HepG2 (cell line): ENCODE measurements around the gene BRSK2. TPM values are rescaled to one million over a fixed set of nuclear protein-coding genes. Genes with fewer than 3 reads are reported as not detected.

Experiments used
- ATAC-seq: fragments of 200-7000 bp; cut with Tn5 transposase; 3 replicates; pipeline ENCODE4 v1.9.1; 2020; ENCODE audit warnings: mild to moderate bottlenecking, moderate library complexity
- BruUV-seq: library from RNA; stranded (reverse); fragments of 400-500 nt; replicated peaks from 2 replicates; lab custom pipeline; 2021; lab: Mats Ljungman, UMichigan
- CTCF ChIA-PET: fragments of 300-600 bp; formaldehyde crosslinking; extraction: SDS; loops from one replicate; lab custom pipeline; 2021; ENCODE audit warnings: low total read pairs, inconsistent platforms, low intra/inter-chr PET ratio; lab: Yijun Ruan, JAX
- POLR2A ChIA-PET: fragments of 350-600 bp; sonication (Branson Sonifier 250); formaldehyde crosslinking; loops from one replicate; lab custom pipeline; 2020; ENCODE audit warnings: antibody characterized with exemption, inconsistent platforms; lab: Yijun Ruan, JAX
- DNase-seq: peaks from one replicate; pipeline ENCODE4 v3.0.0-alpha.2; 2015; ENCODE audit warnings: low spot score
- FAIRE-seq: peaks from 3 replicates; lab custom pipeline; 2011; peaks lifted over from hg19 to GRCh38; lab: Jason Lieb, UNC
- H2AFZ ChIP-seq: one replicate; pipeline ENCODE4 v1.6.1; 2011; ENCODE audit warnings: low read length, inconsistent platforms
- H3K27ac ChIP-seq: fragments of 300-600 bp; 3 replicates; pipeline ENCODE4 v1.8.0; 2011; ENCODE audit warnings: mixed run types, mild to moderate bottlenecking, mixed read lengths, low read length, inconsistent platforms; ENCODE audit not compliant: insufficient read depth; ENCODE audit errors: extremely low read length
- H3K27me3 ChIP-seq, 2 experiments: fragments of 200-600 bp in 1 of 2; 2 replicates in 1 of 2; 3 replicates in 1 of 2; pipeline versions ENCODE4 v1.6.0 to v1.8.0; 2011; ENCODE audit warnings: low read length in 2 of 2, mild to moderate bottlenecking in 2 of 2, moderate library complexity in 2 of 2, inconsistent platforms in 1 of 2; ENCODE audit not compliant: insufficient read depth in 2 of 2, control insufficient read depth in 1 of 2
- H3K36me3 ChIP-seq, 2 experiments: fragments of 200-600 bp in 1 of 2; replicated peaks in 1 of 2; 2 replicates in 1 of 2; 3 replicates in 1 of 2; pipeline versions ENCODE4 v1.5.1 to v1.8.0; 2011; ENCODE audit warnings: low read length in 2 of 2, inconsistent platforms in 1 of 2; ENCODE audit not compliant: insufficient read depth in 2 of 2, control insufficient read depth in 1 of 2
- H3K4me1 ChIP-seq: 2 replicates; pipeline ENCODE4 v1.5.1; 2012; ENCODE audit warnings: low read length, inconsistent platforms; ENCODE audit not compliant: insufficient read depth
- H3K4me2 ChIP-seq: 2 replicates; pipeline ENCODE4 v1.6.0; 2011; ENCODE audit warnings: low read depth, low read length, inconsistent platforms
- H3K4me3 ChIP-seq, 3 experiments: fragments of 200-600 bp in 1 of 3; sonication (generic), shearing (Covaris generic) in 1 of 3; replicated peaks in 1 of 3; 2 replicates each; pipeline ENCODE4 v1.5.1; 2011 to 2016; ENCODE audit warnings: low read length in 3 of 3, inconsistent platforms in 2 of 3, low read depth in 2 of 3, mild to moderate bottlenecking in 2 of 3, control low read depth in 1 of 3, mixed read lengths in 1 of 3; ENCODE audit not compliant: insufficient read depth in 1 of 3
- H3K79me2 ChIP-seq: one replicate; pipeline ENCODE4 v1.6.1; 2011; ENCODE audit warnings: low read length, inconsistent platforms; ENCODE audit not compliant: insufficient read depth
- H3K9ac ChIP-seq: 2 replicates; pipeline ENCODE4 v1.6.0; 2011; ENCODE audit warnings: mild to moderate bottlenecking, low read depth, low read length, inconsistent platforms; ENCODE audit not compliant: insufficient read depth
- H3K9me3 ChIP-seq: 2 replicates; pipeline ENCODE4 v1.5.1; 2012; ENCODE audit warnings: mild to moderate bottlenecking, low read length
- H4K20me1 ChIP-seq: 2 replicates; pipeline ENCODE4 v1.6.0; 2011; ENCODE audit warnings: inconsistent platforms, mild to moderate bottlenecking, low read length, moderate library complexity; ENCODE audit not compliant: insufficient read depth
- ARNT ChIP-seq: fragments of 450-650 bp; IDR thresholded peaks from 2 replicates; pipeline ENCODE4 v1.6.1; 2017
- CHD4 ChIP-seq: fragments of 200-600 bp; sonication (generic); IDR thresholded peaks from 2 replicates; pipeline ENCODE4 v1.7.0; 2017; ENCODE audit warnings: mild to moderate bottlenecking, low read length, borderline replicate concordance
- MEIS2 ChIP-seq: sonication (generic); formaldehyde crosslinking; IDR thresholded peaks from 2 replicates; pipeline ENCODE4 v1.9.0; 2021; ENCODE audit warnings: mild to moderate bottlenecking, missing genetic modification reagents
- NFIC ChIP-seq: IDR thresholded peaks from 2 replicates; pipeline ENCODE4 v1.6.1; 2012; ENCODE audit warnings: mild to moderate bottlenecking, low read length, inconsistent platforms
- SRSF4 ChIP-seq: fragments of 200-400 bp; formaldehyde crosslinking; IDR thresholded peaks from one replicate; pipeline ENCODE4 v1.6.1; 2018; ENCODE audit warnings: mild to moderate bottlenecking, low read depth, low read length, moderate library complexity; ENCODE audit not compliant: poor library complexity, severe bottlenecking
- ZBTB1 ChIP-seq: sonication (generic); formaldehyde crosslinking; IDR thresholded peaks from 2 replicates; pipeline ENCODE4 v1.4.0; 2020; ENCODE audit warnings: missing genetic modification reagents, borderline replicate concordance
- ZKSCAN5 ChIP-seq: sonication (generic); formaldehyde crosslinking; IDR thresholded peaks from 2 replicates; pipeline ENCODE4 v1.5.1; 2020; ENCODE audit warnings: mild to moderate bottlenecking, missing genetic modification reagents
- ZNF383 ChIP-seq: sonication (generic); formaldehyde crosslinking; IDR thresholded peaks from 2 replicates; pipeline ENCODE4 v1.4.0; 2020; ENCODE audit warnings: missing genetic modification reagents, mild to moderate bottlenecking, borderline replicate concordance
- ZNF781 ChIP-seq: sonication (generic); formaldehyde crosslinking; IDR thresholded peaks from 2 replicates; pipeline ENCODE4 v1.5.1; 2020; ENCODE audit warnings: borderline replicate concordance, mild to moderate bottlenecking, missing genetic modification reagents; ENCODE audit errors: not compliant biosample characterization
- WGBS: methylation state at CpG from one replicate; pipeline ENCODE4 v1.1.6; 2017; ENCODE audit warnings: low lambda C conversion rate; 5-methylcytosine and 5-hydroxymethylcytosine counted together
- in situ Hi-C: cut with HindIII; loops from 2 replicates; pipeline ENCODE4 v1.10.0; 2017; ENCODE audit warnings: low pct_unique_long_range_greater_than_20kb; ENCODE audit not compliant: extremely low pct_ligation_motif_present
- intact Hi-C: fragments of 100-400 bp; cut with micrococcal nuclease; formaldehyde crosslinking; loops from one replicate; pipeline ENCODE4 v1.10.0; 2022; ENCODE audit not compliant: unreplicated experiment
- polyA plus RNA-seq, 8 experiments: library from polyadenylated mRNA; depleted of rRNA in 3 of 8; stranded (reverse) in 7 of 8; unstranded in 1 of 8; fragments of >200 nt; fragmentation: Illumina TruSeq in 4 of 8; extraction: Trizol in 4 of 8; gene quantifications; 2 replicates each; pipeline versions ENCODE4 v1.2.1 to v1.2.3, GENCODE V29; 2011 to 2016; ENCODE audit warnings: low read depth in 4 of 8, missing spikeins in 1 of 8, mixed read lengths in 1 of 8; ENCODE audit not compliant: insufficient read depth in 1 of 8
- total RNA-seq, 5 experiments: library from RNA; depleted of rRNA; stranded (reverse); fragments of >200 nt; fragmentation: Illumina TruSeq; extraction: Trizol; gene quantifications; 2 replicates each; pipeline ENCODE4 v1.2.3, GENCODE V29; 2016; ENCODE audit warnings: low read depth in 1 of 5
- TF ChIP-seq, protein P1 (sequence below): sonication (generic); formaldehyde crosslinking; IDR thresholded peaks from 2 replicates; pipeline ENCODE4 v1.4.0; 2020; ENCODE audit warnings: mild to moderate bottlenecking, missing genetic modification reagents
- TF ChIP-seq, protein P2 (sequence below): sonication (generic); formaldehyde crosslinking; IDR thresholded peaks from 2 replicates; pipeline ENCODE4 v1.4.0; 2020; ENCODE audit warnings: missing genetic modification reagents, mild to moderate bottlenecking, borderline replicate concordance

The BRSK2 gene
- total and polyA plus RNA-seq, 2 of the 13 experiments (the other 11 are each of a cell fraction or from before 2014, with no cell fraction given) = 0.74 to 1.1 TPM

GRCh38 chr11:1463056-1463455 lies 73.3 kb downstream of the BRSK2 start:
- ChIA-PET POLR2A (no interaction called here), CTCF (no interaction called here)
- no peak overlapping the region for H3K27ac ChIP-seq
- no peak overlapping the region for H2AFZ ChIP-seq
- H3K79me2 ChIP-seq = no peaks in the 10 kb centered on the region
- in situ Hi-C loops (no loop called here), intact Hi-C loops (no loop called here)
- no CpG with 5 or more reads among the region's 16 CpGs for WGBS
- H3K27me3 ChIP-seq = no peaks in the 10 kb centered on the region
- H3K4me3 ChIP-seq = no peak overlapping the region
- no peaks in the 10 kb centered on the region for H3K36me3 ChIP-seq
- BruUV-seq = no TSS peak
- TF ChIP-seq ZBTB1 (CRISPR knock-in tag) = no peak
- TF ChIP-seq, protein P1, sequence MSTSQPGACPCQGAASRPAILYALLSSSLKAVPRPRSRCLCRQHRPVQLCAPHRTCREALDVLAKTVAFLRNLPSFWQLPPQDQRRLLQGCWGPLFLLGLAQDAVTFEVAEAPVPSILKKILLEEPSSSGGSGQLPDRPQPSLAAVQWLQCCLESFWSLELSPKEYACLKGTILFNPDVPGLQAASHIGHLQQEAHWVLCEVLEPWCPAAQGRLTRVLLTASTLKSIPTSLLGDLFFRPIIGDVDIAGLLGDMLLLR (CRISPR knock-in tag) = no peak
- no peak for TF ChIP-seq MEIS2
- TF ChIP-seq, protein P2, sequence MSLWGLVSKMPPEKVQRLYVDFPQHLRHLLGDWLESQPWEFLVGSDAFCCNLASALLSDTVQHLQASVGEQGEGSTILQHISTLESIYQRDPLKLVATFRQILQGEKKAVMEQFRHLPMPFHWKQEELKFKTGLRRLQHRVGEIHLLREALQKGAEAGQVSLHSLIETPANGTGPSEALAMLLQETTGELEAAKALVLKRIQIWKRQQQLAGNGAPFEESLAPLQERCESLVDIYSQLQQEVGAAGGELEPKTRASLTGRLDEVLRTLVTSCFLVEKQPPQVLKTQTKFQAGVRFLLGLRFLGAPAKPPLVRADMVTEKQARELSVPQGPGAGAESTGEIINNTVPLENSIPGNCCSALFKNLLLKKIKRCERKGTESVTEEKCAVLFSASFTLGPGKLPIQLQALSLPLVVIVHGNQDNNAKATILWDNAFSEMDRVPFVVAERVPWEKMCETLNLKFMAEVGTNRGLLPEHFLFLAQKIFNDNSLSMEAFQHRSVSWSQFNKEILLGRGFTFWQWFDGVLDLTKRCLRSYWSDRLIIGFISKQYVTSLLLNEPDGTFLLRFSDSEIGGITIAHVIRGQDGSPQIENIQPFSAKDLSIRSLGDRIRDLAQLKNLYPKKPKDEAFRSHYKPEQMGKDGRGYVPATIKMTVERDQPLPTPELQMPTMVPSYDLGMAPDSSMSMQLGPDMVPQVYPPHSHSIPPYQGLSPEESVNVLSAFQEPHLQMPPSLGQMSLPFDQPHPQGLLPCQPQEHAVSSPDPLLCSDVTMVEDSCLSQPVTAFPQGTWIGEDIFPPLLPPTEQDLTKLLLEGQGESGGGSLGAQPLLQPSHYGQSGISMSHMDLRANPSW (CRISPR knock-in tag) = no peak
- TF ChIP-seq NFIC = no peak
- TF ChIP-seq ZKSCAN5 = no peak
- TF ChIP-seq ARNT = no peak
- no peak for TF ChIP-seq CHD4
- no peak for TF ChIP-seq ZNF383 (CRISPR knock-in tag)
- no peak for TF ChIP-seq SRSF4
- TF ChIP-seq ZNF781 = no peak
- DNase-seq (no peak), ATAC-seq (no peak), FAIRE-seq (no peak)
- H3K9me3 ChIP-seq = peaks cover 7% of the 10 kb centered on the region; the same call in 1 of the 2 replicates
- no peaks in the 10 kb centered on the region for H4K20me1 ChIP-seq
- no peak overlapping the region for H3K9ac ChIP-seq
- H3K4me1 ChIP-seq = no peaks in the 10 kb centered on the region
- H3K4me2 ChIP-seq = no peak overlapping the region
